HepG2 (cell line): Measurements from ENCODE around the gene ASIC3. TPM values are rescaled to one million over a fixed set of nuclear protein-coding genes. Genes with fewer than 3 reads are reported as not detected.
A peak's percentile ranks its signal among the peaks of the same experiment; 100 is the strongest.

Experiments
- CBX2 ChIP-seq, 2 experiments: fragments of 200-600 bp in 1 of 2; sonication (generic); formaldehyde crosslinking in 1 of 2; IDR thresholded peaks; 2 replicates each; pipeline versions ENCODE4 v1.7.0 to v1.8.1; 2018 to 2022; ENCODE audit warnings: low read depth in 2 of 2, low read length in 1 of 2, mild to moderate bottlenecking in 1 of 2, missing genetic modification reagents in 1 of 2
- FOSL1 ChIP-seq: sonication (generic); formaldehyde crosslinking; IDR thresholded peaks from 2 replicates; pipeline ENCODE4 v1.9.0; 2021; ENCODE audit warnings: missing genetic modification reagents, borderline replicate concordance
- KAT2B ChIP-seq: fragments of 150-350 bp; IDR thresholded peaks from 2 replicates; pipeline ENCODE4 v1.6.1; 2014; ENCODE audit warnings: low read depth, low read length, borderline replicate concordance
- MYNN ChIP-seq: sonication (generic); formaldehyde crosslinking; IDR thresholded peaks from 2 replicates; pipeline ENCODE4 v1.4.0; 2020; ENCODE audit warnings: mild to moderate bottlenecking, low read depth, missing genetic modification reagents
- NCOA5 ChIP-seq: sonication (generic); formaldehyde crosslinking; IDR thresholded peaks from 2 replicates; pipeline ENCODE4 v1.4.0; 2020; ENCODE audit warnings: missing genetic modification reagents
- PLRG1 ChIP-seq: fragments of 450-650 bp; conservative IDR thresholded peaks from 2 replicates; pipeline ENCODE4 v1.6.1; 2016
- PRMT3 ChIP-seq: sonication (generic); formaldehyde crosslinking; IDR thresholded peaks from 2 replicates; pipeline ENCODE4 v1.8.1; 2022; ENCODE audit warnings: low read depth, mild to moderate bottlenecking, moderate library complexity, missing genetic modification reagents, borderline replicate concordance
- SRSF4 ChIP-seq: fragments of 200-400 bp; formaldehyde crosslinking; IDR thresholded peaks from one replicate; pipeline ENCODE4 v1.6.1; 2018; ENCODE audit warnings: mild to moderate bottlenecking, low read depth, low read length, moderate library complexity; ENCODE audit not compliant: poor library complexity, severe bottlenecking
- YEATS4 ChIP-seq: sonication (generic); formaldehyde crosslinking; IDR thresholded peaks from 2 replicates; pipeline ENCODE4 v1.4.0; 2020; ENCODE audit warnings: missing genetic modification reagents, borderline replicate concordance
- ZBTB3 ChIP-seq: sonication (generic); formaldehyde crosslinking; IDR thresholded peaks from 2 replicates; pipeline ENCODE4 v1.4.0; 2020; ENCODE audit warnings: low read depth, mild to moderate bottlenecking, moderate library complexity, missing genetic modification reagents, borderline replicate concordance
- ZBTB8A ChIP-seq: sonication (generic); formaldehyde crosslinking; IDR thresholded peaks from 2 replicates; pipeline ENCODE4 v1.4.0; 2020; ENCODE audit warnings: mild to moderate bottlenecking, low read depth, missing genetic modification reagents, borderline replicate concordance
- ZFAT ChIP-seq: sonication (generic); formaldehyde crosslinking; conservative IDR thresholded peaks from 2 replicates; pipeline ENCODE4 v1.8.1; 2023; ENCODE audit warnings: missing genetic modification reagents, inconsistent platforms
- ZKSCAN8 ChIP-seq: IDR thresholded peaks from 2 replicates; pipeline ENCODE4 v1.6.1; 2016; ENCODE audit warnings: borderline replicate concordance, missing genetic modification reagents, missing compliant biosample characterization
- ZNF224 ChIP-seq: sonication (generic); formaldehyde crosslinking; IDR thresholded peaks from 2 replicates; pipeline ENCODE4 v1.5.0; 2020; ENCODE audit warnings: mild to moderate bottlenecking, missing genetic modification reagents
- ZNF230 ChIP-seq: sonication (generic); formaldehyde crosslinking; IDR thresholded peaks from 2 replicates; pipeline ENCODE4 v1.4.0; 2020; ENCODE audit warnings: mild to moderate bottlenecking, missing genetic modification reagents
- ZNF292 ChIP-seq: sonication (generic); formaldehyde crosslinking; IDR thresholded peaks from 2 replicates; pipeline ENCODE4 v1.8.1; 2022; ENCODE audit warnings: mild to moderate bottlenecking, low read depth, missing genetic modification reagents, borderline replicate concordance
- ZNF484 ChIP-seq: sonication (generic); formaldehyde crosslinking; IDR thresholded peaks from 2 replicates; pipeline ENCODE4 v1.5.1; 2020; ENCODE audit warnings: mild to moderate bottlenecking, low read depth, missing genetic modification reagents, borderline replicate concordance
- ZNF546 ChIP-seq: sonication (generic); formaldehyde crosslinking; conservative IDR thresholded peaks from 2 replicates; pipeline ENCODE4 v1.8.1; 2023; ENCODE audit warnings: mild to moderate bottlenecking, missing genetic modification reagents
- ZNF629 ChIP-seq: sonication (generic); formaldehyde crosslinking; conservative IDR thresholded peaks from 2 replicates; pipeline ENCODE4 v1.5.0; 2020; ENCODE audit warnings: missing genetic modification reagents
- polyA plus RNA-seq, 8 experiments: library from polyadenylated mRNA; depleted of rRNA in 3 of 8; stranded (reverse) in 7 of 8; unstranded in 1 of 8; fragments of >200 nt; fragmentation: Illumina TruSeq in 4 of 8; extraction: Trizol in 4 of 8; gene quantifications; 2 replicates each; pipeline versions ENCODE4 v1.2.1 to v1.2.3, GENCODE V29; 2011 to 2016; ENCODE audit warnings: low read depth in 4 of 8, missing spikeins in 1 of 8, mixed read lengths in 1 of 8; ENCODE audit not compliant: insufficient read depth in 1 of 8
- total RNA-seq, 5 experiments: library from RNA; depleted of rRNA; stranded (reverse); fragments of >200 nt; fragmentation: Illumina TruSeq; extraction: Trizol; gene quantifications; 2 replicates each; pipeline ENCODE4 v1.2.3, GENCODE V29; 2016; ENCODE audit warnings: low read depth in 1 of 5
- TF ChIP-seq, protein P1 (sequence below): sonication (generic); formaldehyde crosslinking; IDR thresholded peaks from 2 replicates; pipeline ENCODE4 v1.8.0; 2022; ENCODE audit warnings: low read depth, missing genetic modification reagents
- TF ChIP-seq, protein P2 (sequence below): IDR thresholded peaks from 2 replicates; pipeline ENCODE4 v1.6.1; 2016; ENCODE audit warnings: control low read depth
- TF ChIP-seq, protein P3 (sequence below): sonication (generic); formaldehyde crosslinking; IDR thresholded peaks from 2 replicates; pipeline ENCODE4 v1.8.1; 2023; ENCODE audit warnings: missing genetic modification reagents, mild to moderate bottlenecking, borderline replicate concordance
- TF ChIP-seq, protein P4 (sequence below): sonication (generic); formaldehyde crosslinking; IDR thresholded peaks from 2 replicates; pipeline ENCODE4 v1.5.0; 2020; ENCODE audit warnings: mild to moderate bottlenecking, missing genetic modification reagents, borderline replicate concordance
- TF ChIP-seq, protein P5 (sequence below): sonication (generic); formaldehyde crosslinking; IDR thresholded peaks from 2 replicates; pipeline ENCODE4 v1.4.0; 2020; ENCODE audit warnings: missing genetic modification reagents

Gene ASIC3
- total and polyA plus RNA-seq, 2 of the 13 experiments (the other 11 are each of a cell fraction or from before 2014, with no cell fraction given), result 0.51 TPM; not detected in 1

DNA sequence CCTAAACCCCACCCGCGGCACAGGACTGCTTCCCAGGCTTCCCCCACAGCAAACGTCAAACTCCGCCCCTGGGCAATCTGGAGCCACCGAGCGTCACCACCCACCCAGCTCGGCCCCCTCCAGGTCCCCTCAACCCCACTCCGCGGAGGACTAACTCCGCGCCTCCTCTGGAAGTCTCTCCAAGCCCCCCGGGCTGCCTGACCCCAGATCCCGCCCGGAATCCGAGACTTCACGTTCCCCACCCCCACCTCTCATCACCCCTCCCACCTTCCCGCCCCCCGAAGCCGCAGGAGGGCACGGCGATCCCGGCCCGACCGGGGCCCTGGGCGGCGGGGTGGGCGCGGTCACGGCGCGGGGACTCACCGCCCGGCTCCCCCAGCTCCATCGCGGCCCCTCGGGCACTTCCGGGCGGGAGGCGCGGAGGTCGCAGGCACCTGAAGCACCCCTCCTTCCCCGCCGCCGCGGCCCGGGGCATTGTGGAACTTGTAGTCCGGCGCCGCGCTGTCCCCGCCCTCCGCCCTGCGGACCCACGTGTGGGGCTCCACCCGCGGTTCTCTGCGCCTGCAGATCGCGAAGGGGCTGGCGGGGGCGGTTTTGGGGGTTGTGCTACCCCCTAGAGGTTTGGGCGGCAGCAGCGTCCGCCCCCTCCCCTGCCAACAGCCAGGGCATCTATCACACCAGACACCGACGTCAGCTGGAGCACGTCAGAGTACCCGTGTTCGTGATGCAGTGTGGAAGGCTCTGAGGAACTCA is 34.9 kb downstream of the ASIC3 start, which contains the start of gene TMUB1 (continued):
- TF ChIP-seq, protein P1, sequence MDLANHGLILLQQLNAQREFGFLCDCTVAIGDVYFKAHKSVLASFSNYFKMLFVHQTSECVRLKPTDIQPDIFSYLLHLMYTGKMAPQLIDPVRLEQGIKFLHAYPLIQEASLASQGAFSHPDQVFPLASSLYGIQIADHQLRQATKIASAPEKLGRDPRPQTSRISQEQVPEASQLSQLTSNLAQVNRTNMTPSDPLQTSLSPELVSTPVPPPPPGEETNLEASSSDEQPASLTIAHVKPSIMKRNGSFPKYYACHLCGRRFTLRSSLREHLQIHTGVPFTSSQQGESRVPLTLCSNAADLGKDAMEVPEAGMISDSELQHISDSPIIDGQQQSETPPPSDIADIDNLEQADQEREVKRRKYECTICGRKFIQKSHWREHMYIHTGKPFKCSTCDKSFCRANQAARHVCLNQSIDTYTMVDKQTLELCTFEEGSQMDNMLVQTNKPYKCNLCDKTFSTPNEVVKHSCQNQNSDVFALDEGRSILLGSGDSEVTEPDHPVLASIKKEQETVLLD, result peak; percentile 92
- TF ChIP-seq PLRG1 (no peak), FOSL1 (CRISPR knock-in tag) (no peak), KAT2B (no peak), CBX2 (IDR thresholded peaks at IDR 0.05; ENCODE audit: low read depth, low read length) (no peak), CBX2 (CRISPR knock-in tag; IDR thresholded peaks at IDR 0.05; ENCODE audit: low read depth) (no peak), ZFAT (CRISPR knock-in tag) (no peak), MYNN (no peak), YEATS4 (CRISPR knock-in tag) (no peak), ZNF629 (no peak), ZNF292 (CRISPR knock-in tag) (no peak), ZNF546 (CRISPR knock-in tag) (no peak), ZNF230 (CRISPR knock-in tag) (no peak), SRSF4 (no peak), ZNF484 (no peak), ZNF224 (no peak), NCOA5 (no peak), ZBTB3 (CRISPR knock-in tag) (no peak), ZKSCAN8 (CRISPR knock-in tag) (no peak), ZBTB8A (CRISPR knock-in tag) (no peak), PRMT3 (CRISPR knock-in tag) (no peak)
- TF ChIP-seq, protein P2, sequence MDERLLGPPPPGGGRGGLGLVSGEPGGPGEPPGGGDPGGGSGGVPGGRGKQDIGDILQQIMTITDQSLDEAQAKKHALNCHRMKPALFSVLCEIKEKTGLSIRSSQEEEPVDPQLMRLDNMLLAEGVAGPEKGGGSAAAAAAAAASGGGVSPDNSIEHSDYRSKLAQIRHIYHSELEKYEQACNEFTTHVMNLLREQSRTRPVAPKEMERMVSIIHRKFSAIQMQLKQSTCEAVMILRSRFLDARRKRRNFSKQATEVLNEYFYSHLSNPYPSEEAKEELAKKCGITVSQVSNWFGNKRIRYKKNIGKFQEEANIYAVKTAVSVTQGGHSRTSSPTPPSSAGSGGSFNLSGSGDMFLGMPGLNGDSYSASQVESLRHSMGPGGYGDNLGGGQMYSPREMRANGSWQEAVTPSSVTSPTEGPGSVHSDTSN (CRISPR knock-in tag), result no peak
- TF ChIP-seq, protein P3, sequence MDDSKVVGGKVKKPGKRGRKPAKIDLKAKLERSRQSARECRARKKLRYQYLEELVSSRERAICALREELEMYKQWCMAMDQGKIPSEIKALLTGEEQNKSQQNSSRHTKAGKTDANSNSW (CRISPR knock-in tag), result 0 out of 2 replicates have a peak, but pooled peaks have one; percentile 43
- TF ChIP-seq, protein P4, sequence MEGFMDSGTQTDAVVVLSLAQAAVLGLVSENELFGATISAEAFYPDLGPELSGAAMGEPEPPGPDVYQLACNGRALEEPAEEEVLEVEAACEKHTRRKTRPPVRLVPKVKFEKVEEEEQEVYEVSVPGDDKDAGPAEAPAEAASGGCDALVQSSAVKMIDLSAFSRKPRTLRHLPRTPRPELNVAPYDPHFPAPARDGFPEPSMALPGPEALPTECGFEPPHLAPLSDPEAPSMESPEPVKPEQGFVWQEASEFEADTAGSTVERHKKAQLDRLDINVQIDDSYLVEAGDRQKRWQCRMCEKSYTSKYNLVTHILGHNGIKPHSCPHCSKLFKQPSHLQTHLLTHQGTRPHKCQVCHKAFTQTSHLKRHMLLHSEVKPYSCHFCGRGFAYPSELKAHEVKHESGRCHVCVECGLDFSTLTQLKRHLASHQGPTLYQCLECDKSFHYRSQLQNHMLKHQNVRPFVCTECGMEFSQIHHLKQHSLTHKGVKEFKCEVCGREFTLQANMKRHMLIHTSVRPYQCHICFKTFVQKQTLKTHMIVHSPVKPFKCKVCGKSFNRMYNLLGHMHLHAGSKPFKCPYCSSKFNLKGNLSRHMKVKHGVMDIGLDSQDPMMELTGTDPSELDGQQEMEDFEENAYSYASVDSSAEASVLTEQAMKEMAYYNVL (CRISPR knock-in tag), result no peak
- TF ChIP-seq, protein P5, sequence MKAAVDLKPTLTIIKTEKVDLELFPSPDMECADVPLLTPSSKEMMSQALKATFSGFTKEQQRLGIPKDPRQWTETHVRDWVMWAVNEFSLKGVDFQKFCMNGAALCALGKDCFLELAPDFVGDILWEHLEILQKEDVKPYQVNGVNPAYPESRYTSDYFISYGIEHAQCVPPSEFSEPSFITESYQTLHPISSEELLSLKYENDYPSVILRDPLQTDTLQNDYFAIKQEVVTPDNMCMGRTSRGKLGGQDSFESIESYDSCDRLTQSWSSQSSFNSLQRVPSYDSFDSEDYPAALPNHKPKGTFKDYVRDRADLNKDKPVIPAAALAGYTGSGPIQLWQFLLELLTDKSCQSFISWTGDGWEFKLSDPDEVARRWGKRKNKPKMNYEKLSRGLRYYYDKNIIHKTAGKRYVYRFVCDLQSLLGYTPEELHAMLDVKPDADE (CRISPR knock-in tag), result no peak
